ENCODE results near the gene ZNF580.

The ZNF580 gene

GRCh38 chr19:55605637-55606470, 34.9 kb upstream of the ZNF580 start, which contains the start of gene ZNF865:
ZNF865 (plus strand) TSS chr19:55605647; CDS start chr19:55613619, 7,972 bp downstream.
- peak; percentile 50 to 70 (median 54) for DNase-seq (ENCODE audit: low read depth in 3 of 3)

GRCh38 chr19:55606471-55606787, 34.4 kb upstream of the ZNF580 start:
- no peak for DNase-seq (ENCODE audit: low read depth in 3 of 3)

DNA sequence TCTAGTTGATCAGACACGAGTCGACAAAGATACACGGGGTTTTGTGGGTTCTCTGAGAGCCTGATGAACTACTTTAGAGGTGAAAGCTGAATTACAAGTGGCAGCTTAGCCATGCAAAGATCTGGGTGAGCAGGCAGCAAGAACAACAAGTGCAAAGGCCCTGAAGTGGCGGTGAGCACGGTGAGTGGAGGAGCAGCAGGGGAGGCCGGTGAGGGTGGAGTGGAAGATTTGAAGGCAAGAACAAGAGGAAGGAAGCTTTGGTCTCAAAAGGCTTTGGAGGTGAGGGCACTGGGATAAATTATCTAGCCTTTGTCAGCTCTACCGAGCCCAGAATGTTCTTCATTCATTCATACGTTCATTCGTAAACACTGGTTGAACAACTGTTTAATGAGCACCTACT, 34.0 kb upstream of the ZNF580 start:
- no peak for DNase-seq (ENCODE audit: low read depth in 3 of 3)

GRCh38 chr19:55609326-55609725, 31.5 kb upstream of the ZNF580 start:
- no peak for DNase-seq (ENCODE audit: low read depth in 3 of 3)

GRCh38 chr19:55611300-55611982, 29.4 kb upstream of the ZNF580 start:
- no peak for DNase-seq (ENCODE audit: low read depth in 3 of 3)

GRCh38 chr19:55611983-55612645, 28.7 kb upstream of the ZNF580 start:
- no peak for DNase-seq (ENCODE audit: low read depth in 3 of 3)

- DNase-seq (ENCODE audit: low read depth in 3 of 3) = no peak
Observed at GRCh38 chr19:55613396-55613795, 27.4 kb upstream of the ZNF580 start.

DNA sequence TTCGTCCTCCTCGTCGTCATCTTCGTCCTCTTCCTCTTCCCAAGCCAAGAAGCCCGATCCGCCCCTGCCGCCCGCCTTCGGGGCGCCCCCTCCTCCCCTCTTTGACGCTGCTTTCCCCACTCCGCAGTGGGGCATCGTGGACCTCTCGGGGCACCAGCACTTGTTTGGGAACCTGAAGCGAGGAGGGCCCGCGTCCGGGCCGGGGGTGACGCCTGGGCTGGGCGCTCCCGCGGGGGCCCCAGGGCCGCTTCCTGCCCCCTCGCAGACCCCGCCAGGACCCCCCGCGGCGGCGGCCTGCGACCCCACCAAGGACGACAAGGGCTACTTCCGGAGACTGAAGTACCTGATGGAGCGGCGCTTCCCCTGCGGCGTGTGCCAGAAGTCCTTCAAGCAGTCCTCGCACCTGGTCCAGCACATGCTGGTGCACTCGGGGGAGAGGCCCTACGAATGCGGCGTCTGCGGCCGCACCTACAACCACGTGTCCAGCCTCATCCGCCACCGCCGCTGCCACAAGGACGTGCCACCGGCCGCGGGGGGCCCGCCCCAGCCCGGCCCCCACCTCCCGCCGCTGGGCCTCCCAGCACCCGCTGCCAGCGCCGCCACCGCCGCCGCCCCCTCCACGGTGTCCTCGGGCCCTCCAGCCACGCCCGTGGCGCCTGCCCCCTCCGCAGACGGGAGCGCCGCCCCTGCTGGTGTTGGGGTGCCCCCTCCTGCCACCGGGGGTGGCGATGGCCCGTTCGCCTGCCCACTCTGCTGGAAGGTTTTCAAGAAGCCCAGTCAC, 26.7 kb upstream of the ZNF580 start:
- no peak for DNase-seq (ENCODE audit: low read depth in 3 of 3)

- no peak for DNase-seq (ENCODE audit: low read depth in 3 of 3)
Observed at GRCh38 chr19:55614711-55615542, 25.9 kb upstream of the ZNF580 start.

- DNase-seq (ENCODE audit: low read depth in 3 of 3) = no peak
Observed at GRCh38 chr19:55615543-55616394, 25.0 kb upstream of the ZNF580 start.

DNA sequence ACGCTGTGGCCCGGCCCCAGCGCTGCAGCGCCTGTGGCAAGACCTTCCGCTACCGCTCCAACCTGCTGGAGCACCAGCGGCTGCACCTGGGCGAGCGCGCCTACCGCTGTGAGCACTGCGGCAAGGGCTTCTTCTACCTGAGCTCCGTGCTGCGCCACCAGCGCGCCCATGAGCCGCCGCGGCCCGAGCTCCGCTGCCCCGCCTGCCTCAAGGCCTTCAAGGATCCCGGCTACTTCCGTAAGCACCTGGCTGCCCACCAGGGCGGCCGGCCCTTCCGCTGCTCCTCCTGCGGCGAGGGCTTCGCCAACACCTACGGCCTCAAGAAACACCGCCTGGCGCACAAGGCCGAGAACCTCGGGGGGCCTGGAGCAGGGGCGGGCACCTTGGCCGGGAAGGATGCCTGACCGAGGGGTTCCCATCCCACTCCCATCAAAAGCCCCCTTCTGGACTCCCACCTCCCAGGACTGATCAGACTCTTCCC, 24.4 kb upstream of the ZNF580 start:
- DNase-seq (ENCODE audit: low read depth in 3 of 3) = no peak

DNA sequence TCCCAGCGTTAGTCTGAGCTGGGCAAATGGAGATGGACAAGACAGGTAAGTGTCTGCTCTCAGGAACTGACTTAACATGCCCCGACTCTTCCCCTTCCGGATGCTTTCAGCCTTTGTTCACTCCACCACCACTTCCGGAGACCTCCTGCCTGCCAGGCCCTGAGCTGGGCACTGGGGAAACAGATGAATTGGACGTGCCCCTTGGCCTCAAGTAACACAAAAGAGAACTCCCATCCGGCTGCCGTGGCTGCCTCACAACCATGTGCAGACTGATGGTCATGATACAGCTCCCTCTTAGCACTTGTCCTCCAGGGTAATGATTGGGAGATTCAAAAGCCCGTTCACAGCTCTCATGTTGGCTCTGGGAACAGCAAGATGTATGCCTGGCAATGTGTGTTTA, 23.4 kb upstream of the ZNF580 start:
- DNase-seq (ENCODE audit: low read depth in 3 of 3) = no peak

DNA sequence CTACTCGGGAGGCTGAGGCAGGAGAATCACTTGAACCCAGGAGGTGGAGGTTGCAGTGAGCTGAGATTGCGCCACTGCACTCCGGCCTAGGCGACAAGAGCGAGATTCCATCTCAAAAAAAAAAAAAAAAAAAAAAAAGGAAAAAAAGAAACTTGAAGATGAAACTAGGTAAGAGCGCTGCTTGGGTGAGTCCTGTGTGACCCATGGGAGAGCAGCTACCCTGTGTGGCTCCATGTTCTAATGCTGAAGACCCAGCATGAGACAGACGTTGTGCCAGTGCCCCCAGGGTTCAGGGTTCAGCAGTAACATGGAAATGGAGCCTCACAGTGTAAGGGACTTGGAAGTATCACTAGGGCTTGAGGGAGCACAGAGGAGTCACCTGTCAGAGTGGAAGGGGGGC, 22.4 kb upstream of the ZNF580 start:
- DNase-seq (ENCODE audit: low read depth in 3 of 3) = no peak

DNA sequence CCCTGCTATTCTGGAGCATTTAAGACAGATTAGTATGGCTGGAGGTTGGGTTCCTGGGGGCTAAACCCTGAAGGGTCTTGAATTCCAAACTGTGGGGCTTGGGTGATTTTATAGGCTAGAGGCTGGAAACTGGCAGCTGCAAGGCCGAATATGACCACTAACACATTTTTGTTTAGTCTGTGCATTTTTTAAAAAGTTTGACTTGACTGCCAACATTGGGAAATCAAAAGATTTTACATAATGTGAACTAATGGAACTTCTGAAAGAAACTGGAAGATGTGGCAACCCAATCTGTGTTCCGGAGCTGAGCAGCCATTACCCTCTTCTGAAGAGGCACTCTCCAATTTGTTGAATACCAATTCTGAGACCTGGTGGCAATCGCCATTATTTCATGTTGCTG, 21.5 kb upstream of the ZNF580 start:
- no peak for DNase-seq (ENCODE audit: low read depth in 3 of 3)

DNA sequence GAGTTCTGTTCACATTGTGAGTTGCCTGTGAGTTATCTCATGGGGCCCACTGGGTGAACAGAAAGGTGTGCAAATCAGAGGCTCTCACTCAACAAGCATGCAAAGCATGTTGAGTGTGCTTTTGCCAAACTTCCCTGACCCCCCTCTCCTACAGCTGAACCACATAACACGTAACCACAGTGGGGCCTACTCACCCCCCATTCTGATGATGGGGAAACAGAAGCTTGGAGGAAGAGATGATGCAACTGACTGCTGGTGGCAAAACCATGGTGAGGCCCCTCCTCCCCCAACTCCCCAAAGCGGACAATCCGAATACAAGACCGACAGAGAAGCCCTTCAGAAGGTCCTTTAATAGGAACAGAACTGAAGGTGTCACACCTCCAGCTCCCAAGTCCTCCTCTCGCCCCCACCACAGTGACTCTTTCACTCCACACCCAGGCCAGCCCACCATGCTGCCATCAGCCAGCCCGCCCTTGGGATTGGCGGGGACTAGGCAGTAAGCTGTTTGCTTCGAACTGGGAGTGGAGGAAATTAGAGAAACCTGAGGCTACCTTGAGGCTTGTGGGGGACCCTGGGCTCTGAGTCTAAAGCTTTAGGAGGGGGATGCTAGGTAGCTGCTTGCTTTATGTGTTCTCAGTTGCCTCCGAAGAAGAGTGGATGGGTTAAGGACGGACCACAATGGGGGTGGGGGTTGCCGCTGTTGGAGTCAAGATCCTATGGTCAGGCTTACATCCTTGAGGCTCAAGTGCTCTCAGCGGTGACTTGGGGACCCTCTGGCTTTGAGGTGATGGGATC, 20.2 kb upstream of the ZNF580 start:
- no peak for DNase-seq (ENCODE audit: low read depth in 3 of 3)

- no peak for DNase-seq (ENCODE audit: low read depth in 3 of 3)
Observed at GRCh38 chr19:55621205-55621672, 19.6 kb upstream of the ZNF580 start.

GRCh38 chr19:55621673-55622231, 19.1 kb upstream of the ZNF580 start:
- DNase-seq (ENCODE audit: low read depth in 3 of 3) = no peak

- DNase-seq (ENCODE audit: low read depth in 3 of 3) = no peak
Observed at GRCh38 chr19:55622242-55622969, 18.4 kb upstream of the ZNF580 start.

Measured in stimulated activated CD4-positive, alpha-beta T cell treated with anti-CD3 and anti-CD28 coated beads, TNF-alpha, amount 100 ng/mL, for 48 hours (primary cell).